Suprapubic skin (tissue), 3 donors: ENCODE results near the gene NCKAP5.

Source experiments
- CTCF ChIP-seq, 2 donors: fragments of 200-600 bp in 1 of 2; fragments of 450-650 bp in 1 of 2; sonication (generic) in 1 of 2; IDR thresholded peaks; one replicate each; pipeline ENCODE4 v1.5.1; 2016 to 2019; ENCODE audit warnings: antibody characterized with exemption in 2 of 2, mild to moderate bottlenecking in 1 of 2, moderate library complexity in 1 of 2
- EP300 ChIP-seq: sonication (generic); formaldehyde crosslinking; IDR thresholded peaks from one replicate; pipeline ENCODE4 v1.6.1; 2017; ENCODE audit warnings: antibody characterized with exemption
- POLR2A ChIP-seq, 2 donors: fragments of 450-650 bp; IDR thresholded peaks; one replicate each; pipeline ENCODE4 v1.6.1; 2017; ENCODE audit warnings: antibody characterized with exemption in 2 of 2, mild to moderate bottlenecking in 2 of 2, moderate library complexity in 2 of 2

GRCh38 chr2:132896073-132896472 lies 672.2 kb downstream of the NCKAP5 start:
- TF ChIP-seq CTCF (IDR thresholded peaks at IDR 0.05) (no peak), POLR2A (IDR thresholded peaks at IDR 0.05) (no peak), EP300 (no peak)
